AG04450 (cell line): ENCODE data around the gene ALDH4A1. TPM values are rescaled to one million over a fixed set of nuclear protein-coding genes. Genes with fewer than 3 reads are reported as not detected.

Experiments
- CTCF ChIA-PET: fragments of 300-600, 350-600 bp; formaldehyde crosslinking; extraction: SDS; loops from one replicate; lab custom pipeline; 2022; ENCODE audit warnings: antibody characterized with exemption, inconsistent platforms; lab: Charles Lee
- POLR2A ChIA-PET: fragments of 350-600 bp; formaldehyde crosslinking; extraction: SDS; loops from one replicate; lab custom pipeline; 2021; ENCODE audit warnings: antibody characterized with exemption, inconsistent platforms; lab: Yijun Ruan, JAX
- DNase-seq: peaks from one replicate; pipeline ENCODE4 v3.0.0-alpha.2; 2011; ENCODE audit warnings: low read depth, low spot score
- H3K27ac ChIP-seq: one replicate; pipeline ENCODE4 v1.5.1; 2012; ENCODE audit warnings: low read depth, low read length, control low read depth
- H3K27me3 ChIP-seq: one replicate; pipeline ENCODE4 v1.6.0; 2012; ENCODE audit warnings: low read length; ENCODE audit not compliant: control insufficient read depth, insufficient read depth
- H3K4me3 ChIP-seq: 2 replicates; pipeline ENCODE4 v1.5.1; 2011; ENCODE audit warnings: mild to moderate bottlenecking, low read depth, low read length, control low read depth
- H3K9me3 ChIP-seq: 2 replicates; pipeline ENCODE4 v1.5.1; 2012; ENCODE audit warnings: low read length; ENCODE audit not compliant: control insufficient read depth, insufficient read depth
- polyA plus RNA-seq: library from polyadenylated mRNA; depleted of rRNA; stranded (reverse); fragments of >200 nt; gene quantifications from 2 replicates; pipeline ENCODE4 v1.2.3, GENCODE V29; 2011
- TF ChIP-seq, protein P1 (sequence below): IDR thresholded peaks from 2 replicates; pipeline ENCODE4 v1.5.1; 2011; ENCODE audit warnings: low read depth, low read length, control low read depth, inconsistent platforms

The ALDH4A1 gene
- polyA plus RNA-seq, 1 experiment, result 8.8 TPM

DNA sequence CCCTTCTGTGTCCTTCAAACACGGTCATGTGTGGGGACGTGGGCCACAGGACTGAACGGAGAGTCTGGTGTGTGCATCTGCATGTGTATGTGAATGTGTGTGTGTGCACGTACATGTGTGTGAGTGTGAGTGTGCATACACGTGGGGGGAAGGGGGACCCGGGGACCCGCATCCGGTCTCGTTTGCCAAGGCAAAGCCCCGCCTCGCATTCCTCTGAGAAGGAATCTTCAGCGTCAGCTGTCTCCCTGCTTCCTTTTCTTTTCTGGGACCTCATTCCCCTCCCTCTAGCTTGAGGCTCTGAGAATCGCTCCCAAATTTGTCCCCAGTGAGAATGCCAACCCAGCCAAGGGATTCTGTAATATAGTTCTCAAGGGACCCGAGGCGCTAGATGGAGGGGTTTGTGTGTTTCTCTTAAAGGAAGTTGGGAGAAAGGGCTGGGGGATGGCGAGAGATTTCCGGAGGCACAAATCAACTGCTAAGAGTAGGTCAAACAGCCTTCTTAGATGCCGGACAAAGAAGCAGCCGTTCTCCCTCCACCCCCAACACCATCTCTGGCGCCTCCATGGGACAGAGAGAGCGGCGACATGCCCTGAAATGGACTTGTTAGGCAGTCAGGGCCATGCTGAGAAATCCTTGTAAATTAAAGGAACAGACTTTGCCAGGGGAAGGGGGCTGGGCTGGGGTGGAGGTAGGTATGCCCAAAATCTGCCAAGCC lies 47.5 kb upstream of the ALDH4A1 start:
- Histone ChIP-seq H3K4me3 (peak overlapping the region; percentile 47), H3K27ac (peak overlapping the region; percentile 97), H3K27me3 (no peaks in the 10 kb centered on the region), H3K9me3 (no peaks in the 10 kb centered on the region)
- ChIA-PET POLR2A (interaction anchor here (1.3 kb wide), 1 partner anchor 47 kb away, joined by 4 read pairs; the partner anchor contains the start of gene ALDH4A1), CTCF (interaction anchor here (0.6 to 5.3 kb wide), 5 partner anchors 23 to 43 kb away, joined by 3 to 32 read pairs (median 4); no protein-coding TSS in a partner anchor)
- DNase-seq, result no peak
- TF ChIP-seq, protein P1, sequence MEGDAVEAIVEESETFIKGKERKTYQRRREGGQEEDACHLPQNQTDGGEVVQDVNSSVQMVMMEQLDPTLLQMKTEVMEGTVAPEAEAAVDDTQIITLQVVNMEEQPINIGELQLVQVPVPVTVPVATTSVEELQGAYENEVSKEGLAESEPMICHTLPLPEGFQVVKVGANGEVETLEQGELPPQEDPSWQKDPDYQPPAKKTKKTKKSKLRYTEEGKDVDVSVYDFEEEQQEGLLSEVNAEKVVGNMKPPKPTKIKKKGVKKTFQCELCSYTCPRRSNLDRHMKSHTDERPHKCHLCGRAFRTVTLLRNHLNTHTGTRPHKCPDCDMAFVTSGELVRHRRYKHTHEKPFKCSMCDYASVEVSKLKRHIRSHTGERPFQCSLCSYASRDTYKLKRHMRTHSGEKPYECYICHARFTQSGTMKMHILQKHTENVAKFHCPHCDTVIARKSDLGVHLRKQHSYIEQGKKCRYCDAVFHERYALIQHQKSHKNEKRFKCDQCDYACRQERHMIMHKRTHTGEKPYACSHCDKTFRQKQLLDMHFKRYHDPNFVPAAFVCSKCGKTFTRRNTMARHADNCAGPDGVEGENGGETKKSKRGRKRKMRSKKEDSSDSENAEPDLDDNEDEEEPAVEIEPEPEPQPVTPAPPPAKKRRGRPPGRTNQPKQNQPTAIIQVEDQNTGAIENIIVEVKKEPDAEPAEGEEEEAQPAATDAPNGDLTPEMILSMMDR, result peak; percentile 19; the same call in 1 of the 2 replicates

DNA sequence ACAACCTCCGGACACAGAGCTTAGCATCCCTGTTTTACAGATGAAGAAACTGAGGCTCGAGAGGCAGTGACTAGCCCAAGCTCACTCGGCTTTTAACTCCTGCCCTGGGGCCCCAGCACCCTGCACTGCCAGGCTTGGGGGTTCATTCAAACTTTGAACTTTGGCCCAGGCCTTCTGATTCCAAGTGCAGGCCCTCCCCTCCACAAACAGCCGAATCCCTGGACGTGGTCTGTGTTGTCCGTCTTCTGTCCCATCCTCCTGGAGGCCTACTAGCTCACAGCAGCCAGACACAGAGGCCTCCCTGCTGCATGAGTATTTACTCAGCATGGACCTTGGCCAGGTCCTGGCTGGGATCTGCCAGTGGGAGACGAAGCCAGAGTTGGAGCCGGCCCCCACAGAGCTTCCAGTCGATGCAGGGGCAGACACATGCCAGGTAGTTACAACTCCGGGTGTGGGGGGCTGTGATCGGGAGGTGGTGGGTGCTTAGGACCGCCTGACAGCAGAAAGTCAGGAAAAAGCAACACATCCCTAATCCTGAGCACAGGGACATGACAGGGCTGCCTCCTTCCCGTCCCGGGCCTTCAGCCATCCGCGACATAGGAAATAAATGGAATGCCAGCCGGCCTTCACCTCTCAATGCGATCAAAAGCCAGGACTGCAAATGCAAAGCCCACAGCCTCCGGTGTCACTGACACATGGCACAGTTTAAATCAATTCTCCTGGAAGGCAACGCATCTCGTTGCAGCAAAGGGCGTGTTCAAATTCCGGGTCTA lies 46.7 kb upstream of the ALDH4A1 start:
- POLR2A ChIA-PET, result interaction anchor here (0.6 to 1.3 kb wide), 2 partner anchors 47 to 576 kb away, joined by 3 to 4 read pairs; partner anchors contain the start of gene ALDH4A1
- H3K9me3 ChIP-seq, result no peaks in the 10 kb centered on the region
- CTCF ChIA-PET, result interaction anchor here (0.6 to 5.3 kb wide), 6 partner anchors 24 to 136 kb away, joined by 3 to 32 read pairs (median 4); no protein-coding TSS in a partner anchor
- TF ChIP-seq, protein P1, result 0 out of 2 replicates have a peak, but pooled peaks have one; percentile 7
- no peak for DNase-seq
- H3K27ac ChIP-seq, result peak overlapping the region; percentile 97
- no peaks in the 10 kb centered on the region for H3K27me3 ChIP-seq
- peak overlapping the region; percentile 47 for H3K4me3 ChIP-seq

DNA sequence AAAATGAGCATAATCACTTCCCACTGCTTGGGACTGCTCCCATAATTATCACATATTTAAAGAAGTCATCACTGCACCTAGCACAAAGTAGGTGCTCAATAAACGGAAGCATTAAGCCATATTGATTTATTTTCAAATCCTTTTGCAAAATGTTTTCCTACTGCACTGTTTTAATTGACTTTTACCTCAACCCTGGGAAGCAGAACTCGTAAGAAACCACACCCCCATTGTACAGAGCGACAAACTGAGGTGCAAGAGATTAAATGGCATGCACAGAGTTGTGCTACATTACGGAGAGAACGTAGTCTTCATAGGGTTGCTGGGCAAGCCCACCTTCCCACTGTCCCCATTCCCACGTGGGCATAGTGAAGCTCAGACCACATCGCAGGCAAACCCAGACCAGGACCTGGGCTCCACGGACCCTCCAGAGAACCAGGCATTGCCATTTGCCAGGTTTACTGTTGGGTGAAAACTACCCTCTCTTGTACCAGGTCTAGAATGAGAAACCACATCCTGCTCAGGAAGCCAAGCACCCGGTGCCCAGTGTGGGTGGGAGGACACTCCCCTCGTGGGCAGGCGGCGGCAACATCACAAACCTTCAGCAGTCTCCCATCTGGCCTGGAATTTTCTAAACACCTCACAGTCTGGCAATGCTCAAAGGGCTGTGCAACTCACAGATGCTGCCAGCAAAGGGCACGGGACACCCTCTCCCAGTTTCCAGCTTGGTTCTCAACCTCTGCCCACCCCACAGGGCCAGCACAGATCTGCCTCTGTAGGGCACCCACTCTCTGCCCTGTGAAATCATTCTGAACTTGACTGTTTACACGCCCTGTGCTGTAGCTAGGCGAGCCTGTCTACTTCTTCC lies 45.9 kb upstream of the ALDH4A1 start:
- Histone ChIP-seq H3K4me3 (no peak overlapping the region), H3K9me3 (no peaks in the 10 kb centered on the region), H3K27me3 (no peaks in the 10 kb centered on the region), H3K27ac (peak overlapping the region; percentile 97)
- CTCF ChIA-PET, result interaction anchor here (0.8 to 5.3 kb wide), 3 partner anchors 35 to 137 kb away, joined by 3 to 32 read pairs (median 4); no protein-coding TSS in a partner anchor
- no peak for DNase-seq
- POLR2A ChIA-PET, result interaction anchor here (0.6 to 1.3 kb wide), 2 partner anchors 46 to 577 kb away, joined by 3 to 4 read pairs; partner anchors contain the start of gene ALDH4A1
- TF ChIP-seq, protein P1, result no peak

DNA sequence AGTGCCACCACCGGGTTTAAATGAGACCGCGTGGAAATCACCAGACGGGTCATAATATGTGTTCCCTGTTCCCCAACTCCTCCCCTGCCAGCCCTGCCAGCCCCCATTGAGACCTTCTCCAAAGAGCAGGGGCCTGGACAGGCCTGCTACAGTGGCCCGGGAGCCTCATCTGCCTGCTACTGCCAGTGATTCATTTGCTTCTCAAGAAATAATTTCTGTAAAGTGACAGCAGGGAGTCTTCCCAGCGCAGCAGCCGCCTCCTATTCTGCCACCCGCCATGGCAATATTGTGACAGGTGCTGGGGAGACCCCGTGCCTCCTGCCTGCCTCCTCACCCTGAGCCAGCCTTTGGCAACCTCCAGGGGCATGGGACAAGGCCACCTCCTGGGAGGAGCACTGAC lies 45.2 kb upstream of the ALDH4A1 start:
- ChIA-PET CTCF (no interaction called here), POLR2A (no interaction called here)
- H3K9me3 ChIP-seq, result no peaks in the 10 kb centered on the region
- TF ChIP-seq, protein P1, result no peak
- H3K27ac ChIP-seq, result peak overlapping the region; percentile 39
- H3K27me3 ChIP-seq, result no peaks in the 10 kb centered on the region
- H3K4me3 ChIP-seq, result no peak overlapping the region
- DNase-seq, result no peak
